ENCODE results near the gene MARCKSL1. TPM values are rescaled to one million over a fixed set of nuclear protein-coding genes. Genes with fewer than 3 reads are reported as not detected.

The MARCKSL1 gene
- total and polyA plus RNA-seq, 2 of the 8 experiments (the other 6 are each of a cell fraction or from before 2014, with no cell fraction given), result 536 to 558 TPM

DNA sequence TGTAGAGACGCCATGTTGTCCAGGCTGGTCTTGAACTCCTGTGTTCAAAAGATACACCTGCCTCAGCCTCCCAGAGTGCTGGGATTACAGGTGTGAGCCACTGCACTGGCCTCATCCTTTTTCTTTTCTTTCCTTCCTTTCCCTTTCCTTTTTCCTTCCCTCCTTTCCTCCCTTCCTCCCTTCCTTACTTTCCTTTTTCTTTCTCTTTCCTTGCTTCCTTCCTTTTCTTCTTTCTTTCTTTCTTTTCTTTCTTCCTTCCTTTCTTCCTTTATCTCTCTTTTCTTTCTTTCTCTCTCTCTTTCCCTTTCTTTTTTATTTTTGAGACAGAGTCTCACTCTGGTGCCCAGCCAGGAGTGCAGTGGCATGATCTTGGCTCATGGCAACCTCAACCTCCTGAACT, 20.4 kb upstream of the MARCKSL1 start:
- Histone ChIP-seq H4K20me1 (replicated peaks in 1 of 2; ENCODE audit: control insufficient read depth in 1 of 2, insufficient read depth in 2 of 2, low read length in 2 of 2) (peaks cover 0 to 2% of the 10 kb centered on the region in 2 experiments), H3K4me1 (replicated peaks in 1 of 4; ENCODE audit: control insufficient read depth in 3 of 4, insufficient read depth in 4 of 4, low read length in 3 of 4) (peaks cover 0 to 9% (median 3%) of the 10 kb centered on the region in 4 experiments; a peak in 5 of 7 replicates), H2AFZ (ENCODE audit: low read length) (no peak overlapping the region), H3K4me2 (ENCODE audit: insufficient read depth in 1 of 2, low read depth in 2 of 2, low read length in 2 of 2) (no peak overlapping the region), H2BK120ac (replicated peaks; ENCODE audit: low read depth, low read length) (no peak overlapping the region), H3K4me3 (ENCODE audit: extremely low read depth in 1 of 4, insufficient read depth in 2 of 4, low read depth in 3 of 4, low read length in 4 of 4) (no peak overlapping the region), H3K9me3 (ENCODE audit: insufficient read depth in 2 of 2, low read depth in 1 of 2, low read length in 1 of 2) (no peaks in the 10 kb centered on the region; a peak in 1 of 4 replicates), H2BK12ac (ENCODE audit: low read depth, low read length) (no peak overlapping the region), H3K9ac (replicated peaks in 1 of 4; ENCODE audit: extremely low read depth in 1 of 4, low read depth in 3 of 4, low read length in 3 of 4) (no peak overlapping the region), H3K18ac (ENCODE audit: extremely low read depth, low read length) (no peak overlapping the region), H3K14ac (ENCODE audit: insufficient read length) (no peak overlapping the region), H2BK5ac (ENCODE audit: low read depth, low read length) (no peak overlapping the region), H2BK15ac (ENCODE audit: low read length) (no peak overlapping the region), H3K36me3 (ENCODE audit: control insufficient read depth in 2 of 4, insufficient read depth in 4 of 4, low read length in 3 of 4) (no peaks in the 10 kb centered on the region), H2AK5ac (ENCODE audit: low read depth, low read length) (no peak overlapping the region), H3K23ac (ENCODE audit: insufficient read length) (no peak overlapping the region), H3K56ac (replicated peaks; ENCODE audit: insufficient read length, low read depth, low read length) (no peak overlapping the region), H4K8ac (ENCODE audit: extremely low read depth, insufficient read depth, low read length) (no peak overlapping the region), H3K27ac (ENCODE audit: low read depth, low read length) (no peak overlapping the region), H3K79me1 (ENCODE audit: low read depth, low read length) (no peaks in the 10 kb centered on the region), H4K91ac (replicated peaks; ENCODE audit: insufficient read length, low read length) (no peak overlapping the region), H2BK20ac (ENCODE audit: low read length) (no peak overlapping the region), H3K23me2 (ENCODE audit: low read depth, low read length) (peaks cover 5% of the 10 kb centered on the region; the same call in 1 of the 2 replicates), H3K4ac (replicated peaks; ENCODE audit: insufficient read length, low read depth, low read length) (no peak overlapping the region), H3K79me2 (ENCODE audit: control insufficient read depth in 1 of 2, insufficient read depth in 2 of 2, low read length in 2 of 2) (no peaks in the 10 kb centered on the region), H3K27me3 (replicated peaks in 1 of 4; ENCODE audit: control insufficient read depth in 3 of 4, extremely low read depth in 1 of 4, insufficient read depth in 3 of 4, low read length in 3 of 4) (peaks cover 3 to 16% (median 12%) of the 10 kb centered on the region in 4 experiments), H4K5ac (ENCODE audit: insufficient read length, low read depth, low read length) (no peak overlapping the region)
- ChIA-PET POLR2A (ENCODE audit: partially characterized antibody) (interaction anchor here (1.1 to 17.1 kb wide), 3 partner anchors 10 to 23 kb away, joined by 3 to 321 read pairs (median 5); partner anchors contain the start of gene MARCKSL1), CTCF (ENCODE audit: partially characterized antibody) (no interaction called here)
- FAIRE-seq (no peak), DNase-seq (ENCODE audit: low read depth in 1 of 2, low spot score in 2 of 2) (no peak)
- TF ChIP-seq HDAC6 (IDR thresholded peaks at IDR 0.05; ENCODE audit: low read depth, low read length) (no peak), RBBP5 (IDR thresholded peaks at IDR 0.05; ENCODE audit: borderline replicate concordance, low read depth, low read length) (no peak), TAF1 (IDR thresholded peaks at IDR 0.05; ENCODE audit: low read depth, low read length) (no peak), KDM5A (IDR thresholded peaks at IDR 0.05; ENCODE audit: low read length) (no peak), SIRT6 (IDR thresholded peaks at IDR 0.05; ENCODE audit: low read length) (no peak), POLR2A (IDR thresholded peaks at IDR 0.05; ENCODE audit: control extremely low read depth in 1 of 2, low read depth in 2 of 2, low read length in 2 of 2) (no peak), RXRA (IDR thresholded peaks at IDR 0.05; ENCODE audit: insufficient read depth, low read depth, low read length) (no peak), CTCF (IDR thresholded peaks at IDR 0.05; ENCODE audit: control extremely low read depth in 1 of 3, insufficient read depth in 1 of 3, low read depth in 1 of 3, low read length in 3 of 3) (no peak), CBX8 (IDR thresholded peaks at IDR 0.05; ENCODE audit: borderline replicate concordance, low read depth, low read length) (no peak), BCL11A (IDR thresholded peaks at IDR 0.05; ENCODE audit: low read depth in 2 of 2, low read length in 2 of 2) (no peak)
- whole genome bisulfite sequencing, 2 experiments (ENCODE audit: extremely low coverage in 1 of 2, insufficient coverage in 1 of 2, insufficient read length in 1 of 2, insufficient replicate concordance in 2 of 2, low coverage in 1 of 2, low lambda C conversion rate in 2 of 2, missing lambda C conversion rate in 1 of 2), result 93% methylated on average over 1 of the region's 1 CpG; no CpG with 5 or more reads in 1 of the 2 experiments

Measured in H1 (cell line).